GM18858 (cell line): ENCODE data around the gene SPATS2.
"Not testable (repeated sequence)": the region's sequence is repeated elsewhere in the genome, so short reads cannot be mapped to it uniquely, and the experiment has no call there.

ENCODE experiments used
- ATAC-seq: cut with Tn5 transposase; IDR thresholded peaks from one replicate; pipeline ENCODE4 v1.9.1; 2021; ENCODE audit not compliant: unreplicated experiment

Gene SPATS2

DNA sequence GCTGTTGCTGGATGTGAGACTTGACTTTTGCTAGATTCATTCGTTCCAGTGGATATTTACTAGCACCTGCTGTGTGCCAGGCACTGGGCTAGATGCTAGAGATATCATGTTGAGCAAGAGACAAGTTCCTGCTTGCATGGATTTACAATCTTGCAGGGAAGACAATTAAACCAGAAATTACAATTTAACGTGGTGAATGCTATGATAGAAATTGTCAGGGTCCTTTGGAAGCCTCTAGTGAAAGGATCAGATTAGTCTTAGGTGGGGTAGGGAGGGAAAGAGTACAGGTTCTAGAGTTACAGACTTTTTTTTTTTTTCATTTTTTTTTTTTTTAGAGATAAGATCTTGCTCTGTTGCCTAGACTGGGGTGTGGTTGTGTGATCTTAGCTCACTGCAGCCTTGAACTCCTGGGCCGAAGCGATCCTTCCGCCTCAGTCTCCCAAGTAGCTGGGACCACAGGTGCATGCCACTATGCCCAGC, 36.7 kb downstream of the SPATS2 start:
- ATAC-seq: no peak

- ATAC-seq: no peak
These were observed 37.7 kb downstream of the SPATS2 start for GRCh38 chr12:49404956-49405355.

DNA sequence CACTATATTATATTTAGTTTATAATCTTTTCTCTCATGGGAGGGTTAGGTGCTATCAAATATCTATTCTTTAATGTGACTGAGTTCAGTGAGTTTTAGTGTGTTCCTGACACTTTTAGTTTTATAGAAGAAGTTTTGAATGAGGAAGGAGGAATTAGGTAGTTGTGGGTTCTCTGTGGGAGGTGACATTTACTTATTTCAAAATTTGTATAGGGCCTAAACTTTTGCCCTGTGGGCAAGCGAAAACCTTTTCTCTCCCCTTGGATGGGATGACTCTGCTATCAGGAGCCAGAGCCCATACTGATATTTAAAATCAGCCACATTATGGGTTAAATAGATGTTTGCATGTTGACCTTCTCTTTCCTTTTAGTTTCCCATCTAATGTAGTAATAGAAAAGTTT, 43.6 kb downstream of the SPATS2 start:
- no peak for ATAC-seq

DNA sequence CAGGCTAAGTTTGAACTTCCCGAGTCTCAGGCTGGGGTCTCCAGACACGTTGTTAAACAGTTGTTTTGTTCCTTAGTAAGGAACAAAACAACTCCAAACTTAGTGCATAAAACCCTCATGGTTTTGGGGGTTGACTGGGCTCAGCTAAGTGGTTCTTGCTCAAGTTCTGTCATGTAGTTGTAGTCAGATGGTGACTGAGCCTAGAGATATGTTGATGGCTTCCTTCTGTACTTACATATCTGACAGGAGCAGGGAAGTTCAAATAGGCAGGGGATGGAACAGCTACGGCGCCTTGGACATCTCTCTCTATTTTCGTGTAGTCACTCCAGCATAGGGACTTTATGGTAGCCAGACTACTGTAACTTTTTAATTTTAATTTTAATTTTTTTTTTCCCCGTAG, 45.7 kb downstream of the SPATS2 start:
- ATAC-seq: no peak

DNA sequence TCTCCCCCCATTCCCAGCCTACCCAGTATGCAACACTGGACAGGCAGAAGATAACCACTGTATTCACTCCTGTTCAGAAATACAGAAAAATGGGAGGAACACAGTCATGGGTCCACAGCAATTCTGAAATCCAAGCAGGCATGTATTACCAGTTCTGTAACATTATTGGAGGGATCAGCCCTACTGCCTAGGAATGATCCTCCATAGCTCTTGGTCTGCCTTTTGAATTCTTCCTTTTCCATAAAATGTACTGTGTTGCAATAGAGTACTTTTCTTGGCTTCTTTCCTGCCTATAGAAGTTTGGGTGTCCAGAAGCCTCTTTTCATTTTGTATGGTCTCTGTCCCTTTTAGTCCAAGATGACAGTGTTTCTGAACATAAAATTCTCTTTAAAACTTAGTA, 46.5 kb downstream of the SPATS2 start:
- no peak for ATAC-seq

- no peak for ATAC-seq
These were observed 47.1 kb downstream of the SPATS2 start for GRCh38 chr12:49414364-49414763.

GRCh38 chr12:49415521-49415970, 48.3 kb downstream of the SPATS2 start:
- no peak for ATAC-seq

DNA sequence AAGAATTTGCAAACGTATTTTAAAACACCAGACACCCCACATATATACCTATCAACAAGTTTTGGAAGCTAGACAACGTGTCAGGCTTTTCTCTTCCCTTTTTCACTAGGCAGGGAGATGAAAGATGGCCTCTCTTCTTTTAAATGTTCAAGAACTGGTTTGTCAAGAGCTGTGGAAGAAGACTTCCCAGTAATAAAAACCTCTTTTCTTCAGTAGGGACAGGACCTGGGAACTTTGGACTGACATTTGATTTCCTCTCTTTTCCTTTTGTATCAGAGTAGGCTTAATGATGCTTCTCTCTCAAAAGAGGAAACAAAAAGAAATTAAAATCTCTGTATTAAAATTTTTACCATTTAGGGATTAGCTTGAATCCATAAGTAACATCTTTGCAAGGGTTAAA, 49.6 kb downstream of the SPATS2 start:
- no peak for ATAC-seq

DNA sequence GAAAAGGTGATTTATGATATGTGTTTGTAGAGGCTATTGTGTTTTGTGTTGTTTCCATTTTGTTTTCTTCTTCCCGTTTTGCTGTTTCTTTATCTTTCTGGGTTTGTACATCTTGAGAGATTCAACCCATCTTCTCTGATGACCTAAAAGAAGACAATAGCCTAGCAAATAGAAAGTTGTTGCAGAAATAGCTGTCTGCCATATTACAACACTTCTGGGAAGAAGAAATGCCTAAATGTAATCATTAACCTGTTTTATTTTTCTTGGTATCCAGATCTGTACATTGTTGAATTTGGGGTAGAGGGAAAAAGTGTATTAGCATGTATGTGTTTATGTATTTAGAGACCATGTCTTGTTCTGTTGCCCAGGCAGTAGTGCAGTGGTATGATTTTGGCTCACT, 50.3 kb downstream of the SPATS2 start:
- ATAC-seq: no peak

DNA sequence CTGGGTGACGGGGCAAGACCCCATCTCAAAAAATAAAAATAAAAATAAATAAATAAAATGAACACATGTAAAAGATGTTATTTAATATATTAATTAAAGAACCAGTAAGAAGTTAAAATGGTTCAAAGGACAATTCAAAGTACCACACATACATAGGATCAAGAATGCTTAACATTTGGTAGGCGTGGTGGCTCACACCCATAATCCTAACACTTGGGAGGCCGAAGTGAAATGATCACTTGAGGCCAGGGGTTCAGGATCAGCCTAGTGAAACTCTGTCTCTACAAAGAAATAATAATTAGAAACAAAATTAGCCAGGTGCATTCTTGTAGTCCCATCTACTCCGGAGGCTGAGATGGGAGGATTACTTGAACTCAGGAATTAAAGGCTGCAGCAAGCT, 53.3 kb downstream of the SPATS2 start:
- no peak for ATAC-seq

- no peak for ATAC-seq
These were observed 54.9 kb downstream of the SPATS2 start for GRCh38 chr12:49422114-49422513.

DNA sequence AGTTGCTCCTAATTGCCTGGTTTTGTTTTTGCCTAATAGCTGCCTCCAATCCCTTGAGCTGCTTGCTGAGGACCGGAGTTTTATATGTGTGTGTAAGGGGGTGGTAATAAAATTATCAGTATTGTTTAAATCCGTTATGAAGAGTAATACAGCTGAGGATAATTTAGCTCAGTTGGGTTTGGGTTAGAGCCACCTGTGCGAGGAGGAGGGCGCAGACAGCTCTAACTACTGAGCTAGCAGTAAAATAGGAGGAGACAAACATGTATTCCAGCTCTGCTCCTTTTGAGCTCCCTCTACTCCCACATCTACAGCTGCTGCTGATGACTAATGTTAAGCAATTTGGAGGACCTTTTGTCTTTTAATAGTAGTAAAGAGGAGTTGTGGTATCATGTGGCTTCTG, 61.5 kb downstream of the SPATS2 start:
- ATAC-seq: peak; percentile 40

DNA sequence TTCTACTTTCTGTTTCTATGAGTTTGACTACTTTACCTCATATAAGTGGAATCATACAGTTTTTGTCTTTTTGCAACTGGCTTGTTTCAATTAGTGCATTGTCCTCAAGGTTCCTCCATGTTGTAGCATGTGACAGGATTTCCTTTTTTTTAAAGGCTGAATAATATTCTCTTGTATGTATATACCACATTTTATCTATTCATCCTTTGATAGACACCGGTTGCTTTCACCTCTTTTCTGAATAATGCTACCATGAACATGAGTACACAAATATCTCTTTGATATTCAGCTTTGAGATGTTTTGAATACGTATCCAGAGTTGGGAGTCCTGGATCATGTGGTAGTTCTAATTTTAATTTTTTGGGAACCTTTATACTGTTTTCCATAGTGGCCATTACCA, 65.4 kb downstream of the SPATS2 start:
- no peak for ATAC-seq

GRCh38 chr12:49436799-49437198, 69.5 kb downstream of the SPATS2 start:
- ATAC-seq: not testable (repeated sequence)

DNA sequence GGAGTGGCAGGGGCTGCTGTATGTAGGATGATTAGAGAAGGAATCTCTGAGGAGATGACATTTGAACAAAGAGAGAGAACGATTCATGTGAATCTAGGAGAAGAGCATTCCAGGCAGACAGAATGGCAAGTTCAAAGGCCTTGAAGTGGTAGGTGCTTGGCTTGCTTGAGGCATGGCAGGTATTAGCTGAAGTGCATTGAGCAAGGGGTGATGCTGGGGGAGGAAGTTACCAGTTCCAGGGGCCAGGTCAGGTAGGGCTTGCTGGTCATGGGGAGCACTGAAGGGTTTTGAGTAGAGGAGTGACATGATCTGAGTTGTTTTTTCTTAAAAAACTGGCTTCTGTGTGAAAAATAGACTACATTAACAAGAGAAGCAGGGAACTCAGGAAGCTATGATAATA, 71.8 kb downstream of the SPATS2 start:
- no peak for ATAC-seq

DNA sequence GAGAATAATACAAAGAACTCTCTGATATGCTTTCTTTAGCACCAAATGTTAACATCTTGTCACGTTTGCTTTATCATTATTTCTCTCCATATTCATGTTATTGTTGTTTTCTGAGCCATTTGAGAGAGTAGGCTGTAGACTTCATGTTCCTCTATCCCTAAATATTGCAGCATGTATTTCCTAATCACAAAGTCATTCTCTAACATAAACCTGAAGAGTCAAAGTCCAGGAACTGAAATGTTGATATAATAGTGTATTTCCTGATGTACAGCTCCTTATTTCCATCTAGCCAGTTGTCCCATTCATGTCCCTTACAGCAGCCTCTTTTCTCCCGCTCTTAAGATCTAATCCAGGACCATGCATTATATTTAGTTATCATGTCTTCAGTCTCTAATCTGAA, 72.8 kb downstream of the SPATS2 start:
- no peak for ATAC-seq

- no peak for ATAC-seq
These were observed 75.7 kb downstream of the SPATS2 start for GRCh38 chr12:49442915-49443314.

- ATAC-seq: no peak
These were observed 79.3 kb downstream of the SPATS2 start for GRCh38 chr12:49446571-49446970.

GRCh38 chr12:49448858-49449257, 81.6 kb downstream of the SPATS2 start:
- ATAC-seq: no peak

DNA sequence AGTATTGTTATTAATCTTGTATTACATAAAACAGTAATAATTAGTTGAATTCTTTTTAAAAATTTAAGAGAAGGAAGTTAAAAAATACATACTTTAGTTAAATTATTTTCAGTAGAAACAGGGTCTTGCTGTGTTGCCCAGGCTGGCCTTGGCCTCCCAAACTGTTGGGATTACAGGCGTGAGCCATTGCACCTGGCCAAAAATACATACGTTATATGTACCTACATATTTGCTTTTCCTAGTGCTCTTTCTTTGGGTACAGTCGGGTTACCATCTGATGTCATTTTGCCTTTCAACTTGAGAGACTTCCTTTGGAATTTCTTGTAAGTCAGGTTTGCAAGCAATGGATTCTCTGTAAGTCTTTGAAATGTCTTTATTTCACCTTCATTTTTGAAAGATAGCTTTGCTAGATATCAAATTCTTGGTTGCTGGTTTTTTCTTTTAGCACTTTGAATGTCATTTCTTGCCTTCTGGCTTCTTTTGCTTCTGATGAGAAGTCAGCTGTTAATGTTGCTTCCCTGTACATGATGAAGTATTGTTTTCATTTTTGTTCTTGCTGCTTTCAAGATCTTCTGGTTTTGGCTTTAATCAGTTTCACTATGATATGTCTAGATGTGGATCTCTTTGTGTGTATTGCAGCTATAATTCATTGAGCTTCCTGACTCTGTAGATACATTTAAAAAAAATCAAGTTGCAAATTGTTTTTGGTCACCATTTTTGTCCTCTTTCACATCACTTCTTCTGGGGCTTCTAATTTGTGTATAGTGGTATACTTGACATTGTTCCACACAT, 84.4 kb downstream of the SPATS2 start:
- peak; percentile 88 for ATAC-seq

DNA sequence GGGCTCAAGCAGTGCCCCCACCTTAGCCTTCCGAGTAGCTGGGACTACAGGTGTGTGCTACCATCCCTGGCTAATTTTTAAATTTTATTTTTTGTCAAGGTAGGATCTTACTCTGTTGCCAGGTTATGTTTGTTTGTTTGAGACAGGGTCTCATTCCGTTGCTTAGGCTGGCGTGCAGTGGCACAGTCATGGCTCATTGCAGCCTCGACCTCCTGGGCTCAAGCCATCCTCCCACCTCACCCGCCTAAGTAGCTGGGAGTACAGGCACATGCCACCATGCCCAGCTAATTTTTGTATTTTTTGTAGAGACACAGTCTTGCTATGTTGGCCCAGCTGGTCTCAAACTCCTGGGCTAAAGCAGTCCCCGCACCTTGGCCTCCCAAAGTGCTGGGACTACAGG, 88.2 kb downstream of the SPATS2 start:
- no peak for ATAC-seq

DNA sequence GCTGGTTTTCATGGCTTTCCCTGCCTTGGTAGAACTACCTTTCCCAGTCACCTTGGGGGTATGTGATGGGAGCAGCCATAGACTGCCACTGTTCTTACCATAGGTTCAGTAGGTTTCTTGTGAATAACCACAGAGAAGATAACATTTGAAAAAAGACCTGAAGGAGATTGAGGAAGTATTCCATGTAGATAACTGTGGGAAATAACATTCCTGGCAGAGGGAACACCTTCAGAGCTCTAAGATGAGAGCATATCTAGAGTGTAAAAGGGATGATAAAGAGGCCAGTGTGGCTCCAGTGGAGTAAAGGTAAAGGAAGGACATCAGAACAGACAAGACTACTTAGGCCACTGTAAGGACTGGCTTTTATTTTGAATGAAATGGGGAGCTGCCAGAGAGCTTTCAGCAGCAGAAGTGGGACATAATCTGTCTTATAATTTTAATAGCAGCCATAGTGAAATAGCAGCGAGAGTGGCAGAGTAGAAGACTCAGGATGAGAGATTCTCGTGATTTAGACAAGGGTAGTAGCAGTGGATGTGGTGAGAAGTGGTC, 88.9 kb downstream of the SPATS2 start:
- ATAC-seq: no peak

- no peak for ATAC-seq
These were observed 91.6 kb downstream of the SPATS2 start for GRCh38 chr12:49458816-49459215.
